GM12878 (cell line): ENCODE results near the gene TRMT1. TPM values are rescaled to one million over a fixed set of nuclear protein-coding genes. Genes with fewer than 3 reads are reported as not detected.

Experiments
- ATAC-seq: fragments of 200-7000 bp; cut with Tn5 transposase; 3 replicates; pipeline ENCODE4 v1.9.1; 2020; ENCODE audit warnings: mild to moderate bottlenecking, moderate library complexity
- BruUV-seq: library from RNA; stranded (reverse); fragments of 400-500 nt; replicated peaks from 2 replicates; lab custom pipeline; 2021; lab: Mats Ljungman, UMichigan
- CTCF ChIA-PET: fragments of 300-600 bp; sonication (Branson Sonifier 250); formaldehyde crosslinking; extraction: SDS; loops from one replicate; lab custom pipeline; 2021; ENCODE audit warnings: inconsistent platforms; lab: Yijun Ruan, JAX
- POLR2A ChIA-PET: fragments of 350-600 bp; formaldehyde crosslinking; extraction: SDS; loops from one replicate; lab custom pipeline; 2021; ENCODE audit warnings: inconsistent platforms; lab: Charles Lee
- RAD21 ChIA-PET: fragments of 300-600 bp; sonication (Branson Sonifier 250); formaldehyde crosslinking; loops from one replicate; lab custom pipeline; 2023; ENCODE audit warnings: antibody characterized with exemption; ENCODE audit not compliant: unreplicated experiment; lab: Charles Lee
- SMC1A ChIA-PET: fragments of 300-600 bp; sonication (Branson Sonifier 250); formaldehyde crosslinking; loops from one replicate; lab custom pipeline; 2023; ENCODE audit not compliant: unreplicated experiment, uncharacterized antibody; lab: Charles Lee
- DNase-seq: peaks from one replicate; pipeline ENCODE4 v3.0.0-alpha.2; 2011; ENCODE audit warnings: low read depth, low spot score
- FAIRE-seq: peaks from 3 replicates; lab custom pipeline; 2011; peaks lifted over from hg19 to GRCh38; lab: Jason Lieb, UNC
- H2AFZ ChIP-seq: 2 replicates; pipeline ENCODE4 v1.6.0; 2011; ENCODE audit warnings: low read depth, low read length, control low read depth; ENCODE audit not compliant: control insufficient read depth
- H3K27ac ChIP-seq: 2 replicates; pipeline ENCODE4 v1.5.1; 2011; ENCODE audit warnings: control low read depth; ENCODE audit not compliant: control insufficient read depth, insufficient read depth
- H3K27me3 ChIP-seq, 2 experiments: replicated peaks in 1 of 2; 2 replicates each; pipeline versions ENCODE4 v1.6.0 to v1.6.1; 2011; ENCODE audit warnings: low read length in 1 of 2; ENCODE audit not compliant: control insufficient read depth in 2 of 2, insufficient read depth in 2 of 2
- H3K36me3 ChIP-seq, 2 experiments: 2 replicates each; pipeline ENCODE4 v1.5.1; 2011; ENCODE audit warnings: low read length in 1 of 2; ENCODE audit not compliant: control insufficient read depth in 2 of 2, insufficient read depth in 2 of 2
- H3K4me1 ChIP-seq: 2 replicates; pipeline ENCODE4 v1.6.1; 2011; ENCODE audit warnings: mild to moderate bottlenecking, low read length, moderate library complexity, mixed read lengths; ENCODE audit not compliant: control insufficient read depth, insufficient read depth
- H3K4me2 ChIP-seq: 2 replicates; pipeline ENCODE4 v1.6.0; 2011; ENCODE audit warnings: control low read depth; ENCODE audit not compliant: control insufficient read depth, insufficient read depth
- H3K4me3 ChIP-seq: fragments of 200-600 bp; sonication (generic); 2 replicates; pipeline ENCODE4 v1.5.1; 2016
- H3K79me2 ChIP-seq: 2 replicates; pipeline ENCODE4 v1.6.0; 2011; ENCODE audit warnings: low read length; ENCODE audit not compliant: control insufficient read depth, insufficient read depth
- H3K9ac ChIP-seq: 2 replicates; pipeline ENCODE4 v1.8.0; 2011; ENCODE audit warnings: low read length, control low read depth, mixed read lengths; ENCODE audit not compliant: control insufficient read depth, insufficient read depth
- H3K9me3 ChIP-seq: replicated peaks from 3 replicates; pipeline ENCODE4 v1.5.1; 2011; ENCODE audit warnings: mild to moderate bottlenecking, low read length; ENCODE audit not compliant: control insufficient read depth, insufficient read depth
- H4K20me1 ChIP-seq: 2 replicates; pipeline ENCODE4 v1.6.0; 2011; ENCODE audit not compliant: control insufficient read depth, insufficient read depth
- CBX5 ChIP-seq: sonication (generic); IDR thresholded peaks from 2 replicates; pipeline ENCODE4 v1.6.1; 2016; ENCODE audit warnings: low read depth, moderate library complexity, mild to moderate bottlenecking, inconsistent platforms
- CEBPB ChIP-seq, 2 experiments: fragments of 150-350 bp in 1 of 2; IDR thresholded peaks; 2 replicates each; pipeline ENCODE4 v1.6.1; 2012 to 2014; ENCODE audit warnings: low read depth in 2 of 2, low read length in 2 of 2, borderline replicate concordance in 1 of 2, inconsistent platforms in 1 of 2
- CREM ChIP-seq: IDR thresholded peaks from 2 replicates; pipeline ENCODE4 v1.6.1; 2014; ENCODE audit warnings: antibody characterized with exemption, low read depth
- DPF2 ChIP-seq: fragments of 450-650 bp; IDR thresholded peaks from 2 replicates; pipeline ENCODE4 v1.6.1; 2017; ENCODE audit warnings: mild to moderate bottlenecking
- ETV6 ChIP-seq, 2 experiments: fragments of 450-650 bp in 1 of 2; IDR thresholded peaks in 1 of 2; conservative IDR thresholded peaks in 1 of 2; 2 replicates each; pipeline ENCODE4 v1.6.1; 2014; ENCODE audit warnings: antibody characterized with exemption in 1 of 2, borderline replicate concordance in 1 of 2, low read depth in 1 of 2, mild to moderate bottlenecking in 1 of 2, moderate library complexity in 1 of 2
- GABPA ChIP-seq: IDR thresholded peaks from 2 replicates; pipeline ENCODE4 v1.6.1; 2014; ENCODE audit warnings: antibody characterized with exemption, low read depth, mild to moderate bottlenecking, inconsistent platforms
- IRF4 ChIP-seq: IDR thresholded peaks from 2 replicates; pipeline ENCODE4 v1.6.1; 2011; ENCODE audit warnings: low read depth, low read length
- NBN ChIP-seq: fragments of 450-650 bp; IDR thresholded peaks from 2 replicates; pipeline ENCODE4 v1.6.1; 2016
- PAX5 ChIP-seq: IDR thresholded peaks from 2 replicates; pipeline ENCODE4 v1.6.1; 2011; ENCODE audit warnings: low read depth, low read length, borderline replicate concordance
- POLR2AphosphoS5 ChIP-seq: IDR thresholded peaks from 2 replicates; pipeline ENCODE4 v1.6.1; 2011; ENCODE audit warnings: mild to moderate bottlenecking, low read length, inconsistent platforms
- RB1 ChIP-seq: fragments of 450-650 bp; formaldehyde crosslinking; IDR thresholded peaks from 2 replicates; pipeline ENCODE4 v1.6.1; 2017; ENCODE audit warnings: mild to moderate bottlenecking, borderline replicate concordance
- RBBP5 ChIP-seq: fragments of 200-600 bp; sonication (generic); conservative IDR thresholded peaks from 2 replicates; pipeline ENCODE4 v1.6.1; 2016
- RCOR1 ChIP-seq: conservative IDR thresholded peaks from 2 replicates; pipeline ENCODE4 v1.6.1; 2012; ENCODE audit warnings: low read depth, low read length, improper control_type of control experiment
- SP1 ChIP-seq: IDR thresholded peaks from one replicate; pipeline ENCODE4 v1.6.1; 2011; ENCODE audit warnings: low read depth, low read length
- SREBF1 ChIP-seq: IDR thresholded peaks from 2 replicates; pipeline ENCODE4 v1.6.1; 2012; ENCODE audit warnings: mild to moderate bottlenecking, low read length
- TBL1XR1 ChIP-seq: IDR thresholded peaks from 2 replicates; pipeline ENCODE4 v1.6.1; 2012; ENCODE audit warnings: low read depth, low read length, improper control_type of control experiment
- TCF7 ChIP-seq: IDR thresholded peaks from 2 replicates; pipeline ENCODE4 v1.6.1; 2014; ENCODE audit warnings: antibody characterized with exemption, borderline replicate concordance
- YY1 ChIP-seq: IDR thresholded peaks from 2 replicates; pipeline ENCODE4 v1.6.1; 2011; ENCODE audit warnings: low read depth, mild to moderate bottlenecking, low read length
- ZNF592 ChIP-seq: fragments of 450-650 bp; IDR thresholded peaks from 2 replicates; pipeline ENCODE4 v1.6.1; 2017; ENCODE audit warnings: mild to moderate bottlenecking, moderate library complexity
- ZZZ3 ChIP-seq: IDR thresholded peaks from 2 replicates; pipeline ENCODE4 v1.6.1; 2011; ENCODE audit warnings: low read depth; ENCODE audit not compliant: control insufficient read depth, insufficient read length
- WGBS: methylation state at CpG from one replicate; pipeline ENCODE4 v1.1.6; 2016; ENCODE audit warnings: low lambda C conversion rate; ENCODE audit not compliant: insufficient replicate concordance, insufficient coverage; ENCODE audit errors: missing lambda C conversion rate; 5-methylcytosine and 5-hydroxymethylcytosine counted together
- in situ Hi-C: fragments of 300-500 bp; cut with MboI; formaldehyde crosslinking; loops from 9 replicates; pipeline ENCODE4 v1.14.3; 2018; ENCODE audit warnings: mixed read lengths
- intact Hi-C: fragments of 100-400 bp; cut with micrococcal nuclease; formaldehyde crosslinking; loops from one replicate; pipeline ENCODE4 v1.14.2; 2022; ENCODE audit not compliant: unreplicated experiment
- polyA plus RNA-seq, 11 experiments: library from polyadenylated mRNA; depleted of rRNA in 4 of 11; unstranded in 6 of 11; stranded (reverse) in 5 of 11; fragments of >200 nt; fragmentation: Nextera tagmentation in 4 of 11; fragmentation: Illumina TruSeq in 1 of 11; extraction: Ambion mirVana in 4 of 11; extraction: Trizol in 1 of 11; gene quantifications; 1 replicate in 1 of 11; 2 replicates in 10 of 11; pipeline versions ENCODE4 v1.2.1 to v1.2.3, GENCODE V29; 2011 to 2016; ENCODE audit warnings: inconsistent platforms in 2 of 11, missing spikeins in 2 of 11, low read depth in 1 of 11
- total RNA-seq, 4 experiments: library from RNA; depleted of rRNA in 3 of 4; stranded (reverse); fragments of >200 nt in 3 of 4; fragmentation: Illumina TruSeq in 1 of 4; extraction: Trizol in 1 of 4; gene quantifications; 2 replicates each; pipeline versions ENCODE4 v1.2.1 to v1.2.3, GENCODE V29; 2013 to 2021

Gene TRMT1
- total and polyA plus RNA-seq, 10 of the 15 experiments (the other 5 are each of a cell fraction or from before 2014, with no cell fraction given), result 3.4 to 68.8 (median 34.8) TPM

GRCh38 chr19:13134626-13135025 lies 18.1 kb upstream of the TRMT1 start:
- TF ChIP-seq IRF4 (no peak), CEBPB (IDR thresholded peaks at IDR 0.05; ENCODE audit: borderline replicate concordance in 1 of 2, low read depth in 2 of 2, low read length in 2 of 2) (no peak), SREBF1 (no peak), POLR2AphosphoS5 (no peak), ETV6 (conservative IDR thresholded peaks at IDR 0.05 in 1 of 2, IDR thresholded peaks at IDR 0.05 in 1 of 2; ENCODE audit: borderline replicate concordance in 1 of 2, low read depth in 1 of 2) (no peak), NBN (no peak), TBL1XR1 (no peak), ZNF592 (no peak), SP1 (no peak), ZZZ3 (no peak), CBX5 (no peak), PAX5 (no peak), TCF7 (no peak), RB1 (no peak), CREM (no peak), GABPA (no peak), RCOR1 (no peak), DPF2 (no peak), YY1 (no peak), RBBP5 (no peak)
- Histone ChIP-seq H4K20me1 (no peaks in the 10 kb centered on the region; the same call in 1 of the 2 replicates), H3K27ac (no peak overlapping the region), H3K9me3 (no peaks in the 10 kb centered on the region), H3K27me3 (no peaks in the 10 kb centered on the region), H3K79me2 (peaks cover 2% of the 10 kb centered on the region), H3K4me3 (no peak overlapping the region), H3K36me3 (peaks cover 11 to 32% of the 10 kb centered on the region in 2 experiments), H3K4me1 (no peaks in the 10 kb centered on the region), H3K4me2 (no peak overlapping the region), H2AFZ (no peak overlapping the region), H3K9ac (no peak overlapping the region)
- ChIA-PET RAD21 (no interaction called here), CTCF (interaction anchor here (0.6 kb wide), 1 partner anchor 100 kb away, joined by 3 read pairs; no protein-coding TSS in a partner anchor), POLR2A (no interaction called here), SMC1A (no interaction called here)
- no peak for DNase-seq
- in situ Hi-C loops (no loop called here), intact Hi-C loops (no loop called here)
- ATAC-seq, result no peak
- 96% methylated on average over 3 of the region's 3 CpGs for WGBS
- BruUV-seq, result no TSS peak
- no peak for FAIRE-seq
